Astrocyte of the cerebellum (primary cell): ENCODE measurements around the gene CXCR5.

Source experiments
- DNase-seq: peaks from one replicate; pipeline ENCODE4 v3.0.0-alpha.2; 2011; ENCODE audit warnings: low read depth
- H3K4me3 ChIP-seq: 2 replicates; pipeline ENCODE4 v1.5.1; 2011; ENCODE audit warnings: mild to moderate bottlenecking, low read depth, low read length, moderate library complexity
- in situ Hi-C: cut with HindIII; loops from 2 replicates; pipeline ENCODE4 v1.10.0; 2017; ENCODE audit warnings: low sequenced_read_pairs
- TF ChIP-seq, protein P1 (sequence below): IDR thresholded peaks from 2 replicates; pipeline ENCODE4 v1.5.1; 2012; ENCODE audit warnings: low read length, low read depth, moderate library complexity, mild to moderate bottlenecking; ENCODE audit errors: missing control alignments

The CXCR5 gene

DNA sequence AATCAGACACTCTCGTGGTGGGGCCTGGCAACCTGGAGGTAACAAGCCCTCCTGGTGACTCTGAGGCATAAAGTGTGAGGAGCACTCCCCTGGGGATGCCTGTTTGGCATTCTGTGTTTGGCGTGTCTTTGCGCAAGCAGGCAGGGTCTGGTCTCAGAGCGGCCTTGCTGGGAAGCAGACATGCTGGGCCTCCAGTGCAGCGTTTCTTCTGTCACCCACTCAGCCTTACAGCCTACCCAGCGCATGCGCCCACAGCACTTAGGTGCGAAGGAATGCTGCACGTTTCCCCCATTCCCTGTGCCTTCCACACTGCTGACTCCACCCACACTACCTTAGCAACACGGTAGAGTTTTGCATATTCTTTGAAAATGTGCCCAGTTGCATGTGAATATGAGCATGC is 7.4 kb upstream of the CXCR5 start:
- in situ Hi-C loops, result no loop called here
- no peak for DNase-seq
- TF ChIP-seq, protein P1, sequence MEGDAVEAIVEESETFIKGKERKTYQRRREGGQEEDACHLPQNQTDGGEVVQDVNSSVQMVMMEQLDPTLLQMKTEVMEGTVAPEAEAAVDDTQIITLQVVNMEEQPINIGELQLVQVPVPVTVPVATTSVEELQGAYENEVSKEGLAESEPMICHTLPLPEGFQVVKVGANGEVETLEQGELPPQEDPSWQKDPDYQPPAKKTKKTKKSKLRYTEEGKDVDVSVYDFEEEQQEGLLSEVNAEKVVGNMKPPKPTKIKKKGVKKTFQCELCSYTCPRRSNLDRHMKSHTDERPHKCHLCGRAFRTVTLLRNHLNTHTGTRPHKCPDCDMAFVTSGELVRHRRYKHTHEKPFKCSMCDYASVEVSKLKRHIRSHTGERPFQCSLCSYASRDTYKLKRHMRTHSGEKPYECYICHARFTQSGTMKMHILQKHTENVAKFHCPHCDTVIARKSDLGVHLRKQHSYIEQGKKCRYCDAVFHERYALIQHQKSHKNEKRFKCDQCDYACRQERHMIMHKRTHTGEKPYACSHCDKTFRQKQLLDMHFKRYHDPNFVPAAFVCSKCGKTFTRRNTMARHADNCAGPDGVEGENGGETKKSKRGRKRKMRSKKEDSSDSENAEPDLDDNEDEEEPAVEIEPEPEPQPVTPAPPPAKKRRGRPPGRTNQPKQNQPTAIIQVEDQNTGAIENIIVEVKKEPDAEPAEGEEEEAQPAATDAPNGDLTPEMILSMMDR, result no peak
- no peak overlapping the region for H3K4me3 ChIP-seq

DNA sequence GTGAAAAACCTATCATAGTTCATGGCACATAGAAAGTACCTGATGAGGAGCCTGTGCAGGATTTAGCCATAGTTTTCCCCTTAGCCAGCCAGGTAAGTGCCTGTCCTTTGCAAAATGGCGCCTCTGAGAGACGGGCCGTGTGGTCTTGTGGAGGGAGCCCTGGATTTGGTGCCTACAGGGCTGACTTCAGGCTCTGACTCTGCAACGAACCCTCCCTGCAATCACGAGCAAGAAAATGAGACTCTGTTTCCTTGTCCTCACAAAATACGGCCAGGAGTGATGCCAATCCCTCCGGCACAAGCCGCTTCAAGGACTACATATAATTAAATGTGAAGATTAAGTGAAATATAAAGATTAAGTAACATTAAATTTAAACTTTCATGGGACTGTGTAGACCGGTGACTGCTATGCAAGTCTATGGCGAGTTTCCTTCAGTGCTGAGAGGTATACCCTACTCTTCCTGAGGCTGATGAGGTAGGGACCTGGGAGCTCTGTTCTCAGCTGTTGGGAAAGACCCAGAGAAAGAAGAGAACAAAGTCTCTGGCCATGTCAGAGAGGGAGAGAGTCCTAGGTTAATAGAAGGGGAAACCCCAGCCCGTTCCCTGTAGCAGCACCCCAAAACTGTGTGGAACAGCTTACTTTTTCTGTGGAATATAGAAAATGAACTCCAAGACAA is 6.1 kb upstream of the CXCR5 start:
- TF ChIP-seq, protein P1, result no peak
- in situ Hi-C loops, result no loop called here
- DNase-seq, result no peak

DNA sequence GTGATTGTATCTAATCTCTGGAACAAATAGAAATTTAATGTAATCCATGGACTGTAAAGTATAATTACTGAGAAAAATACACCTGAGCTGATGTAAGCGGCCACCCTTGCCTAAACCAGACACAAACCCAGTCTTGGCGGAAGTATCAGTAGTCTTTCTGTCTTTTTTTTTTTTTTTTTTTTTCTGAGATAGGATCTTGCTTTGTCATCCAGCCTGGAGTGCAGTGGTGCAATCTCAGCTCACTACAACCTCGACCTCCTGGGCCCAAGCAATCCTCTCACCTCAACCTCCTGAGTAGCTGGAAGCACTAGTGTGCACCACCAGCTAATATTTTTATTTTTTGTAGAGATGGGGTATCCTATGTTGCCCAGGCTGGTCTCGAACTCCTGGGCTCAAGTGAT is 5.5 kb upstream of the CXCR5 start:
- TF ChIP-seq, protein P1, result no peak
- in situ Hi-C loops, result no loop called here
- no peak for DNase-seq
- H3K4me3 ChIP-seq, result no peak overlapping the region

More for the DNA sequence above, 6.1 kb upstream of the CXCR5 start:
- no peak overlapping the region for H3K4me3 ChIP-seq

DNA sequence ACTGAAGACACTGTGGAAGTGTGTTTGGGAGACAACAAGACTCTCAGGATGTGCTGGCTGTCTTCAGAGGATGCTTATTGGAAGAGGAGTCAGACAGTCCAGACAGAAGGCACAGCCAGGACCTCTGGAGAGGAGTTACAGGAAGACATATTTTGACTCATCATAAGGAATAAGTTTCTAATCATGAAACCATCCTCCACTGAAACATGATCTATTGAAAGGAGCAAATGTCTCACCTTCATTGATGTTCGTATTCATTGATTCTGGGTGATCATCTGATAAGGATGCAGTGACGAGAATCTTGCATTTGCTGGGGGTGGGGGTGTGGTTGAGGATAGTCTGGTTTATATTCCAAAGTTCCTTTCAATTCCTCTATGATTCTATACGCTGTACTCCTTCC is 2.5 kb upstream of the CXCR5 start:
- DNase-seq, result no peak
- in situ Hi-C loops, result no loop called here
- H3K4me3 ChIP-seq, result no peak overlapping the region
- TF ChIP-seq, protein P1, result no peak

DNA sequence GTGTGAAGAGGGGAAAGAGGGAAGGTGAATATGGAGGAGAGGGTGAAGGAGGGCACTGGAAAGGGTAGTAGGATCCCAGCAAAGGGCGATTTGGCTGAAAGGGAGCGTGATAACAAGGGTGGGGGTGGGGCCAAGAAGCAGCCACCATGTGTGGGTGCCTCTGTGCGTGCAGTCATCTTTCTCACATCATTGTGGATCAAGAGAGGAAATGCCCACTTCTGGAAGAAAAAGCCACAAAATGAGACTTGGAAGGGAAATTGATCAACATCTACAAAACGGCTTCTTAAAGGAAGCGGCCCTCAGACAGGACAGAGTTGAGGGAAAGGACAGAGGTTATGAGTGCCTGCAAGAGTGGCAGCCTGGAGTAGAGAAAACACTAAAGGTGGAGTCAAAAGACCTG is 1.2 kb upstream of the CXCR5 start:
- in situ Hi-C loops, result no loop called here
- H3K4me3 ChIP-seq, result no peak overlapping the region
- TF ChIP-seq, protein P1, result no peak
- DNase-seq, result no peak

DNA sequence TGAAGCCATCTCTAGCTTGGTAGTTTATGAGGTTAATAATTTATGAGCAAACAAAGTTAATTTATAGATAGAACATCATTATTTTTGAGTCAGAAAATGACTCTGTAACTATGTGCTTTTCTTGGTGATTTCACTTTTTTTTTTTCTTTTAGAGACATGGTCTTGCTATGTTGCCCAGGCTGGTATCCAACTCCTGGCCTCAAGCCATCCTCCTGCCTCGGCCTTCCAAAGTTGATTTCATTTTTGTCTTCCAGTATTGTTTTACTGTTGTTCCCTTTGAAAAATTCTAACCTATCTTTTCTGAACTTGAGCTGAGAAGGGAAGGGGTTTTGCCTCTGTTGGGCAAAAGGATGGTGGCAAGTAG is 706 bp upstream of the CXCR5 start:
- H3K4me3 ChIP-seq, result no peak overlapping the region
- in situ Hi-C loops, result no loop called here
- DNase-seq, result no peak
- TF ChIP-seq, protein P1, result no peak
